ENCODE results near the gene SLC28A3. TPM values are rescaled to one million over a fixed set of nuclear protein-coding genes. Genes with fewer than 3 reads are reported as not detected.

SLC28A3 gene
- total and polyA plus RNA-seq, 10 of the 15 experiments (the other 5 are each of a cell fraction or from before 2014, with no cell fraction given), result 0.03 to 0.39 (median 0.07) TPM; not detected in 2

GRCh38 chr9:84266087-84266561, 74.4 kb downstream of the SLC28A3 start (continued):
- TF ChIP-seq EP300 (IDR thresholded peaks at IDR 0.05; ENCODE audit: borderline replicate concordance in 1 of 2, control insufficient read depth in 1 of 2, low read depth in 2 of 2, low read length in 2 of 2) (peak in 1 of 2 experiments; percentile 42; a peak in 1 of 4 replicates), BACH1 (IDR thresholded peaks at IDR 0.05; ENCODE audit: borderline replicate concordance) (no peak), ASH2L (IDR thresholded peaks at IDR 0.05; ENCODE audit: borderline replicate concordance, low read depth) (no peak)

GRCh38 chr9:84264307-84265029, 76.1 kb downstream of the SLC28A3 start:
- H3K27ac ChIP-seq (ENCODE audit: control insufficient read depth, insufficient read depth), result no peak overlapping the region
- DNase-seq (ENCODE audit: low read depth, low spot score) (no peak), FAIRE-seq (no peak), ATAC-seq (no peak)
- BruUV-seq (replicated peaks), result no TSS peak
- H4K20me1 ChIP-seq (ENCODE audit: control insufficient read depth, insufficient read depth), result no peaks in the 10 kb centered on the region
- in situ Hi-C loops (cut with MboI) (loop anchor here (5.0 to 25.0 kb wide), 3 partner anchors 53 to 652 kb away; partner anchors contain the start of gene IDNK), intact Hi-C loops (cut with micrococcal nuclease; ENCODE audit: unreplicated experiment) (loop anchor here (5.0 kb wide), 1 partner anchor 92 kb away; no protein-coding TSS in a partner anchor)
- no peaks in the 10 kb centered on the region for H3K27me3 ChIP-seq (replicated peaks in 1 of 2; ENCODE audit: control insufficient read depth in 2 of 2, insufficient read depth in 2 of 2, low read length in 1 of 2)
- ChIA-PET POLR2A (interaction anchor here (0.5 to 1.3 kb wide), 2 partner anchors 46 to 284 kb away, joined by 3 read pairs; partner anchors contain the start of genes HNRNPK and RMI1), SMC1A (ENCODE audit: uncharacterized antibody, unreplicated experiment) (interaction anchor here (0.8 to 5.3 kb wide), 7 partner anchors 9 to 327 kb away, joined by 3 to 42 read pairs (median 11); no protein-coding TSS in a partner anchor), RAD21 (ENCODE audit: unreplicated experiment) (interaction anchor here (0.7 to 3.1 kb wide), 9 partner anchors 15 to 344 kb away, joined by 3 to 15 read pairs (median 3); partner anchors contain the start of gene KIF27), CTCF (interaction anchor here (0.8 to 4.6 kb wide), 11 partner anchors 9 to 930 kb away, joined by 3 to 26 read pairs (median 7); no protein-coding TSS in a partner anchor)
- no peaks in the 10 kb centered on the region for H3K36me3 ChIP-seq (ENCODE audit: control insufficient read depth in 2 of 2, insufficient read depth in 2 of 2, low read length in 1 of 2)
- no peaks in the 10 kb centered on the region; the same call in 2 of the 3 replicates for H3K9me3 ChIP-seq (replicated peaks; ENCODE audit: control insufficient read depth, insufficient read depth, low read length)
- no peak overlapping the region for H3K4me2 ChIP-seq (ENCODE audit: control insufficient read depth, insufficient read depth)
- no peaks in the 10 kb centered on the region for H3K79me2 ChIP-seq (ENCODE audit: control insufficient read depth, insufficient read depth, low read length)
- H3K4me1 ChIP-seq (ENCODE audit: control insufficient read depth, insufficient read depth, low read length), result no peaks in the 10 kb centered on the region
- no peak overlapping the region for H2AFZ ChIP-seq (ENCODE audit: control insufficient read depth, low read depth, low read length)
- 98% methylated on average over 3 of the region's 3 CpGs for WGBS (ENCODE audit: insufficient coverage, insufficient replicate concordance, low lambda C conversion rate, missing lambda C conversion rate)
- H3K9ac ChIP-seq (ENCODE audit: control insufficient read depth, insufficient read depth, low read length), result no peak overlapping the region
- no peak overlapping the region for H3K4me3 ChIP-seq
- no peak for TF ChIP-seq HSF1 (IDR thresholded peaks at IDR 0.05; ENCODE audit: low read depth, low read length)
- no peak for TF ChIP-seq POLR2AphosphoS2 (IDR thresholded peaks at IDR 0.05; ENCODE audit: low read depth, low read length)
- TF ChIP-seq RAD21 (IDR thresholded peaks at IDR 0.05; ENCODE audit: insufficient read depth, low read depth, low read length), result no peak
- TF ChIP-seq, protein P1, sequence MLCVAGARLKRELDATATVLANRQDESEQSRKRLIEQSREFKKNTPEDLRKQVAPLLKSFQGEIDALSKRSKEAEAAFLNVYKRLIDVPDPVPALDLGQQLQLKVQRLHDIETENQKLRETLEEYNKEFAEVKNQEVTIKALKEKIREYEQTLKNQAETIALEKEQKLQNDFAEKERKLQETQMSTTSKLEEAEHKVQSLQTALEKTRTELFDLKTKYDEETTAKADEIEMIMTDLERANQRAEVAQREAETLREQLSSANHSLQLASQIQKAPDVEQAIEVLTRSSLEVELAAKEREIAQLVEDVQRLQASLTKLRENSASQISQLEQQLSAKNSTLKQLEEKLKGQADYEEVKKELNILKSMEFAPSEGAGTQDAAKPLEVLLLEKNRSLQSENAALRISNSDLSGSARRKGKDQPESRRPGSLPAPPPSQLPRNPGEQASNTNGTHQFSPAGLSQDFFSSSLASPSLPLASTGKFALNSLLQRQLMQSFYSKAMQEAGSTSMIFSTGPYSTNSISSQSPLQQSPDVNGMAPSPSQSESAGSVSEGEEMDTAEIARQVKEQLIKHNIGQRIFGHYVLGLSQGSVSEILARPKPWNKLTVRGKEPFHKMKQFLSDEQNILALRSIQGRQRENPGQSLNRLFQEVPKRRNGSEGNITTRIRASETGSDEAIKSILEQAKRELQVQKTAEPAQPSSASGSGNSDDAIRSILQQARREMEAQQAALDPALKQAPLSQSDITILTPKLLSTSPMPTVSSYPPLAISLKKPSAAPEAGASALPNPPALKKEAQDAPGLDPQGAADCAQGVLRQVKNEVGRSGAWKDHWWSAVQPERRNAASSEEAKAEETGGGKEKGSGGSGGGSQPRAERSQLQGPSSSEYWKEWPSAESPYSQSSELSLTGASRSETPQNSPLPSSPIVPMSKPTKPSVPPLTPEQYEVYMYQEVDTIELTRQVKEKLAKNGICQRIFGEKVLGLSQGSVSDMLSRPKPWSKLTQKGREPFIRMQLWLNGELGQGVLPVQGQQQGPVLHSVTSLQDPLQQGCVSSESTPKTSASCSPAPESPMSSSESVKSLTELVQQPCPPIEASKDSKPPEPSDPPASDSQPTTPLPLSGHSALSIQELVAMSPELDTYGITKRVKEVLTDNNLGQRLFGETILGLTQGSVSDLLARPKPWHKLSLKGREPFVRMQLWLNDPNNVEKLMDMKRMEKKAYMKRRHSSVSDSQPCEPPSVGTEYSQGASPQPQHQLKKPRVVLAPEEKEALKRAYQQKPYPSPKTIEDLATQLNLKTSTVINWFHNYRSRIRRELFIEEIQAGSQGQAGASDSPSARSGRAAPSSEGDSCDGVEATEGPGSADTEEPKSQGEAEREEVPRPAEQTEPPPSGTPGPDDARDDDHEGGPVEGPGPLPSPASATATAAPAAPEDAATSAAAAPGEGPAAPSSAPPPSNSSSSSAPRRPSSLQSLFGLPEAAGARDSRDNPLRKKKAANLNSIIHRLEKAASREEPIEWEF (IDR thresholded peaks at IDR 0.05; ENCODE audit: insufficient replicate concordance, low read depth, low read length), result no peak
- no peak for TF ChIP-seq POU2F2 (IDR thresholded peaks at IDR 0.05; ENCODE audit: borderline replicate concordance, low read depth, low read length)
- no peak for TF ChIP-seq ESRRA (IDR thresholded peaks at IDR 0.05; ENCODE audit: low read length)
- TF ChIP-seq POLR2A (IDR thresholded peaks at IDR 0.05; ENCODE audit: low read depth, low read length), result no peak
- no peak for TF ChIP-seq MEF2B (IDR thresholded peaks at IDR 0.05; ENCODE audit: partially characterized antibody, poor library complexity, severe bottlenecking)
- no peak for TF ChIP-seq RB1 (IDR thresholded peaks at IDR 0.05; ENCODE audit: borderline replicate concordance)

All from GM12878 (cell line).